SKM-1 (cell line): ENCODE measurements around the gene GPC6.
"Not testable (repeated sequence)": the region's sequence is repeated elsewhere in the genome, so short reads cannot be mapped to it uniquely, and the experiment has no call there.

Experiments
- DNase-seq: peaks from one replicate; lab custom pipeline; 2025; ENCODE audit not compliant: unreplicated experiment; lab: John Stamatoyannopoulos, UW

The GPC6 gene

GRCh38 chr13:93422980-93423543, 196.5 kb downstream of the GPC6 start:
- no peak for DNase-seq

GRCh38 chr13:93425411-93425810, 198.8 kb downstream of the GPC6 start:
- no peak for DNase-seq

DNA sequence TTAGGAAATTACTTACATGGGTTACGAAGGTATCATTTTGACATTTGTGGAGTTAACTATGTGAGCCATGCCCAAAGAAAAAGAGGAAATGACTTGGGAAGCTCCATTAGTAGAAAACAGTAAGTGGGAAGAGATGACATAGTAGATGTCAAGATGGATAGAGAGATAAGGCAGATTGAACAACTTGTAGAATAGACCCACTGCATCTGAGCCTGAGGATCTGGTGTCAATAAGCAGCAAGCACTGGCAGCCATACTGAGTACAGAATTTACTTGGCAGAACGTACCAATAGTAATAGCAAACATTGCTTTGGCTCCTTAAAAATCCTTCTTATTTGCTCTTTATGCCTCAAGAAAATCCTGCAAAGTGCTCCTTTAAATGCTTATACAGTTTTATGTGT, 203.8 kb downstream of the GPC6 start:
- DNase-seq, result no peak

- no peak for DNase-seq
These were observed 209.0 kb downstream of the GPC6 start for GRCh38 chr13:93435651-93436050.

GRCh38 chr13:93437081-93437480, 210.5 kb downstream of the GPC6 start:
- no peak for DNase-seq

- no peak for DNase-seq
These were observed 219.6 kb downstream of the GPC6 start for GRCh38 chr13:93446238-93446637.

GRCh38 chr13:93450191-93450621, 223.6 kb downstream of the GPC6 start:
- DNase-seq, result no peak

- DNase-seq, result no peak
These were observed 224.2 kb downstream of the GPC6 start for GRCh38 chr13:93450761-93451160.

DNA sequence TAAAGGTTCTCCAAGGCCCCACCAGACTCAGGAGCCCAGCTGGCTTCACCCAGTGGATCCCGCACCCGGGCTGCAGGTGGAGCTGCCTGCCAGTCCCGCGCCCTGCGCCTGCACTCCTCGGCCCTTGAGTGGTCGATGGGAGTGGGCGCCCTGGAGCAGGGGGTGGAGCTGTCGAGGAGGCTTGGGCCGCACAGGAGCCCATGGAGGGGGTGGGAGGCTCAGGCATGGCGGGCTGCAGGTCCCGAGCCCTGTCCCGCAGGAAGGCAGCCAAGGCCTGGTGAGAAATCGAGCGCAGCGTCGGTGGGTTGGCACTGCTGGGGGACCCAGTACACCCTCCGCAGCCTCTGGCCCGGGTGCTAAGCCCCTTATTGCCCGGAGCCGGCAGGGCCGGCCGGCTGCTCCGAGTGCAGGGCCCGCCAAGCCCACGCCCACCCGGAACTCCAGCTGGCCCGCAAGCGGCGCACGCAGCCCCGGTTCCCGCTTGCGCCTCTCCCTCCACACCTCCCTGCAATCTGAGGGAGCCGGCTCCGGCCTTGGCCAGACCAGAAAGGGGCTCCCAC, 228.1 kb downstream of the GPC6 start:
- not testable (repeated sequence) for DNase-seq

GRCh38 chr13:93455861-93456260, 229.3 kb downstream of the GPC6 start:
- no peak for DNase-seq

DNA sequence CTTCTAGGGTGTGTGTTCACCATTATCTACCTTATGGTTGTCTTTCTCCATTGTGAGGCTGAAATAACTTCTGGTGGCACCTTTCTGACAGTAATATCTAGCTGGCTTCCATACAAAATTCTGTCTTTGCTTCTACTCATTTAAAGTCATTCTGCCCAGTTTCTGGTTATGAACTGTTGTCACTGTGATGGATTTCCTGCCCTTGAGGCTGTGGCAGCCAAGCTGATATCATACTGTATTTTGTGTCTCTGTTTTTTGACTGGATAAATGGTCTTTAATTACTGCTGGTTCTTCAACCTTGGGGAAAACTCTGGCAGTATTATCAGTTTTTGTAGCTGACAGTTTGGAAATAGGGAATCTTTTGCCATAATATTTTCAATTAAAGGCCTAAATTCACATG, 233.4 kb downstream of the GPC6 start:
- no peak for DNase-seq

GRCh38 chr13:93462151-93462550, 235.5 kb downstream of the GPC6 start:
- no peak for DNase-seq

GRCh38 chr13:93466502-93467036, 240.0 kb downstream of the GPC6 start:
- no peak for DNase-seq

- no peak for DNase-seq
These were observed 240.6 kb downstream of the GPC6 start for GRCh38 chr13:93467175-93467574.

- no peak for DNase-seq
These were observed 241.8 kb downstream of the GPC6 start for GRCh38 chr13:93468433-93468832.

- DNase-seq, result no peak
These were observed 245.7 kb downstream of the GPC6 start for GRCh38 chr13:93472296-93472695.

- DNase-seq, result no peak
These were observed 246.2 kb downstream of the GPC6 start for GRCh38 chr13:93472814-93473296.

- no peak for DNase-seq
These were observed 247.0 kb downstream of the GPC6 start for GRCh38 chr13:93473441-93474270.

DNA sequence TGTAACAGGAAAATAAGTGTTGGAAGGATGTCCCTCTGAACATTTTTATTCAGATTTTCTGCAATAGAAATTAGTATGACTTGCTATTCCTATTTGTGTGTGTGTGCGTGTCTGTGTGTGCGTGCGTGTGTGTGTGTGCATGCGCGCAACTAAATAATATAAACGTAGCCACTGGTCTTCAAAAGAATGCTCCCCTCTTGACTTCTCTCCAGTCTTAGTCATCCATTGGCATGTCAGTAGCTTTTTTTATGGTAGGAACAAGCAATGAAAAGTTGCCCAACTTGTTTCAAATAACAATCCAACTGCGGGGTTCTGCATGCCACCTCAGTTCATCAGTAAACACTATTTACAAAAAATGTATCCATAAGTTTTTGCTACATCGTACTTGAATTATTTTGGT, 249.6 kb downstream of the GPC6 start:
- no peak for DNase-seq

GRCh38 chr13:93477238-93477637, 250.6 kb downstream of the GPC6 start:
- no peak for DNase-seq

GRCh38 chr13:93480553-93481106, 254.0 kb downstream of the GPC6 start:
- no peak for DNase-seq

GRCh38 chr13:93496117-93496516, 269.5 kb downstream of the GPC6 start:
- DNase-seq, result not testable (repeated sequence)
